HT-29 (cell line): ENCODE measurements around the gene DYNLT1. TPM values are rescaled to one million over a fixed set of nuclear protein-coding genes. Genes with fewer than 3 reads are reported as not detected.
"Not testable (repeated sequence)": the region's sequence is repeated elsewhere in the genome, so short reads cannot be mapped to it uniquely, and the experiment has no call there.

Source experiments
- DNase-seq: peaks from one replicate; pipeline ENCODE4 v3.0.0-alpha.2; 2015; ENCODE audit warnings: low spot score
- total RNA-seq: library from RNA; depleted of rRNA; stranded (reverse); fragments of >200 nt; shearing (Covaris generic); gene quantifications from 2 replicates; pipeline ENCODE4 v1.2.3, GENCODE V29; 2014

The DYNLT1 gene
- total RNA-seq, 1 experiment from 2014 or later, result 54.7 TPM

DNA sequence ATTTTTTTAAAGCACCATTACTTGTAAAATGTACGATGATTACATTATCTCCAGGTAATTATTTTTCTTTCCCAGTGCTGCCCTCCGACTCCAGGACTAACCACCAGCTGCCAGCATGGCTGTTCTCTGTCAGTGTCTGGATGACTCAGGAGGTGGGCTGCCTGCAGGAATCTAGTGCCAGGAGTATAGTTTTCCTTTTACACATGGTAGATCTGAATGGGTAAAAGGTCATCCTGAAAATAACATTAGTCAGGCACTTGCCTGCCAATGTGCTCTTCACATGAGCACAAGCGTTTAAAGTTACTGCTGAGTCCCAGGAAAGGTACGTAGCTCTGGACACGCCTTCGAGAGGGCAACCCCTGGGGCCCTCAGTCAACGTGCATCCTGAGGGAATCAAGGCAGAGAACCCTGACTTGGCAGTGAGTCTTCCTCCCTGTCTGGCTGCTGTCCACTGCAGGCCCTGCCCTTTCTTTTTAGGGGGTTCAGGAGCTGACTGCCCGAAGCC is 2.4 kb downstream of the DYNLT1 start:
- DNase-seq, result no peak

DNA sequence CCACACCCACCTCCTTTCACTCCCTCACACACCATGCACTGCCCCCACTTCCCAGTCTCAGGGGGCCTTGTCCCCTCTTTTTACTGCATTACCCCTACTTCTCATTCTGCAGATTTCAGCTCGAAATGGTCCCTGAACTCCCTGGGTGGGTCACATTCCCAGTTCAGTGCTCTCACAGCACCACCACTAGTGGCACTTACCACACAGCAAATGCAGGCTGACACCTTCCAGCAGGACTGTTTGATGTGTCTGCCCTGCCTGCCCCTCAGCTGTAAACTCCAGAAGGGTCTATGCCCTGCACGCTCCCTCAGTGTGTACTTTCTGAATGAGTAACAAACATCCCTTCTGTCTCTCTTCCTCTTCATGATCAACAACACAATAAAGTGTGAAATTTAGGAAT is 4.0 kb downstream of the DYNLT1 start:
- DNase-seq, result no peak

DNA sequence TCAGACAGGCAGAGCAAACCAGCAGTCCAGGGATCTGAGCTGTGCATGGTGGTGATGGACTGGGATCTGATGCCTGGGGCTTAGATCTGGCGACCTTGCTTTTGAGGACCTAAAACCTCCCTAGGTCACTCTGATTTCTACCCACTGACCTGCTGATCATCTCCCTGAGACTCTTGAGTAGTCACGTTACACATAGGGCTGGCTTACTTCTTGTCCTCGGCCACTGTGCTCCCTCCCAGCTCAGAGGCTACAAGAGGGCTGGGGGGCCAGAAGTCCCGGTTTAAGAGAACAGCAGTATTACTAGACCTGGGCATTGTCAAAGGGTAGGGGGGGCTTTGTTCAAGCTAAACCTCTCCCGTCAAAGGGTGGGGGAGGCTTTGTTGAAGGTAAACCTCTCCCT is 5.5 kb downstream of the DYNLT1 start:
- no peak for DNase-seq

DNA sequence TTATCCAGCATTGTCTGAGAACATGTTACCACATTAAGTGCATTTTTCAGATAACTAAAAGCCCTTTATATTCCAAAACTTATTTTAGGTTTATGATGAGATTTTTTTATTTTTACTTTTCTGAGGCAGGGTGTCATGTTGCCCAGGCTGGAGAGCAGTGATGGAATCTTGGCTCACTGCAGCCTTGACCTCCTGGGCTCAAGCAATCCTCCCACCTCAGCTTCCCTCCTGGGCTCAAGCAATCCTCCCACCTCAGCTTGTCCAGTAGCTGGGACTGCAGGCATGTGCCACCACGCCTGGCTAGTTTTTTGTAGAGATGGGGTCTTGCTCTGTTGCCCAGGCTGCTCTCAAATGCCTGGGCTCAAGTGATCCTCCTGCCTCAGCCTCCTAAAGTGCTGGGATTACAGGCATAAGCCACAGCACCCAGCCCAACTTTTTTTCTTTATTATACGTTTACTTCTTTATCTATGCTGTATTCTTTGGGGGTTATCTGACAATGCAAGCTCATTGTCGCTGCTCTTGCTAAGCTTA is 6.2 kb downstream of the DYNLT1 start:
- DNase-seq, result no peak

DNA sequence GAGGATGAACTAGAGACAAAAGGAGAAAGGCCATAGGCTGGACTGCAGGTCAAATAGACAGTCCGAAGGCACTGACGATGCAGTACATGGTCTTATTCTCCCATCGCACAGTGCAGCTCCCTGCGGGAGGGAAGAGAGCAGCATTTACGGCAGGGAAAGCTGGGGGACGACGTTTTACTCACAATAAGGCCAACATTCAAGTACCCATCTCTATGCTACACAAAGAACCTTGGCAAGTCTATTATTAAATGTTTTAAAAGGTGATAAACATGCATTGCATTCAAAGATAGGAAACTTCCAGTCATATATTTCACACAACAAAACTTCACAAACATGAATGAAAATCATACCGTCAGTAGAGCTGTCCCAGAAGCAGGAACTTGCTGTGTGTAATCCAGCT is 7.8 kb downstream of the DYNLT1 start:
- no peak for DNase-seq

DNA sequence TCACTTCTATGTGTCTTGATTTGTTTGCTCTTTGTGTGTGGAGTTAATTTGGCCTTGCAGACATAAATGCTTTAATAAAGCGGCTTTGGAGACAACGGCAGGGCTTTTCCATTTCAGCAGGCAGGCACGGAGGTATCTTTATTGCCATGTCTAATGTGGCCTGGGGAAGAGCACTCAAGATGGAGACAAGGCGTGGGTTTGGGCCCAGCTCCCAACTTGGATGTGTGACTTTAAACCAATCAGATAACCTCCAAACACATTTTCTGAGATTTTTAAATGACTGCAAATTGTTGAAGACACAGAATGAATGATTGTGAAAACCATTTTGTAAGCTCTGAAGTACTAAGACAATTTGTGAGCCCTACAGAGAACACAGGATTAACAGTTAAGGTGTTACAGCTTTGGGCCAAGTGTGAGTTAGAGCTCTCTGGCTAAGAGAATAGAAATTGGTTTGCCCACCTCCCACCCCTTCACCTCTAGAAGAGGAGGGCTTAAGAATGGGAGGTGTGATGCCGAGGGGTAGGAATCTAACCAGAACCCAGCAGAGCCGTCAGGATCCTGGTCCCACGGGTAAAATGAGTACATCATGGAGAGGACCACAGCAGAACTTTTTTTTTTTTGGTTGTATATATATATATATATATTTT is 9.0 kb downstream of the DYNLT1 start:
- DNase-seq, result no peak

DNA sequence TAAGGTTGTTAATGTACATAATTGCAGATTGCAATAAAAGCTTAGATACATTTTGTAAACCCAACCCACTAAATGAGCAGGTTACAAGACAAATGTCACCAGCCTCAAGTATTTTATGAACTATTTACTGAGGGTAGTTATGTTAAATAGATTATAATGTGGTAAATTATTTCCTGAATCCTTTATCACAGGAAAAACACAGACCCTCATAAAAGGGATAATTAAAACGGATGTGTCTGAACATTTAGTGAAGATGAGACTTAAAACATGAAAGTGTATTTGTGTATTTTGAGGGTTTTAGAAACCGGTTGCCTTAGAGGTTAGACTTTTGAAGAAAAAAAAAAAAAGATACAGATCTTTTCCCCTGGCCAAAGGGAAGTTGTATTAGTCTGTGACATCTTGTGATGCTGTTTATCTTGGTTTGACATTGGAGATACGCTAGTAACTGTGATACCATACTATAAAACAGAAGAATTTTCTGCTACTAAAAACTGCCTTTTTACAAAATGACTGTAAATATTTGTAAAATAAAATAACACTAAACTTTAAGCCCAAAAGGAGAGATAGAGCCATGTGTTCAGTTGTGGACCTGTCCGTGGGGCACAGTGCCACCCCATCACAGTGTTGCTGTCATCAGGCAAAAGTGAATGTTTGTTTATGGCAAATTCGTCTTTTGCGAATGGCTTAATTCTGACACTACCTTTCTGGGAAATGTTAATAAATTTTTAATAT is 9.7 kb downstream of the DYNLT1 start:
- no peak for DNase-seq

DNA sequence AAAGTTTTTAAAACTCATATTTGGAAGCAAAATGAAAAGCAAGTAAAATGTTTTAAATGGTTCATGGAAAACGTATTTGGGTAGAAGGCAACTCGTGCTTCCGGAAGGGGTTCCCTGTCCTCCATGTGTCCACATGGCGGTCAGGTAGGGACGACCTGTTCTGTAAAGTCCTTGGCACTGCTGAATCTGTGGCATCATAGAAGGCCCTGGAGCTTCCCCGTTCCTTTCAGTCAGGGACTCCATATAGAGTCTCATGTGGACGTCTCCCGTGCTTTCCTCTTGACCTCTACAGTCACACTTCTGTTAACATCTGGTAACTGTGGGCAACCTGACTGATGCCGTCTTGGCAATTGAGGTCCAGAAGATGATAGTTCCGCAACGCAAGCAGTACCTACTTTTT is 11.4 kb downstream of the DYNLT1 start:
- no peak for DNase-seq

DNA sequence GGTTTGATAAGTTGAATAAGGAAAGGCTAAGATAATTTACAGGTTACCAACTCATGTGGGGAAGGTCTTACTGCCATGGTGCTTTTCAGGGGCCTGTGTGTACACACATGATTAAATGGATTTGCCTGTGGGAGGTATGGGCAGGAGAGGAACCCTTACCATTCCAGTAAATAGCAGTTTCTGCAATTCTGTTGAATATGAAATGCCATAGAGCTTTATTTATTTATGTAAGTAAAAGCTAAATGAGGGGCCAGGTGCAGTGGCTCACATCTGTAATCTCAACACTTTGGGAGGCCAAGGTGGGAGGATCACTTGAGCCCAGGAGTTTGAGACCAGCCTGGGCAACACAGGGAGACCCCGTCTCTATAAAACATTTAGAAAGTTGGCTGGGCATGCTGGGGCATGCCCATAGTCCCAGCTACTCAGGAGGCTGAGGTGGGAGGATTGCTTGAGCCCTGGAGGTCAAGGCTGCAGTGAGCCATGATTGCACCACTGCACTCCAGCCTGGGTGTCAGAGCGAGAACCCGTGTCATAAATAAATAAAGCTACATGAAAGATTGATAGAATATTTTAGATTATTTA is 11.9 kb downstream of the DYNLT1 start:
- not testable (repeated sequence) for DNase-seq

DNA sequence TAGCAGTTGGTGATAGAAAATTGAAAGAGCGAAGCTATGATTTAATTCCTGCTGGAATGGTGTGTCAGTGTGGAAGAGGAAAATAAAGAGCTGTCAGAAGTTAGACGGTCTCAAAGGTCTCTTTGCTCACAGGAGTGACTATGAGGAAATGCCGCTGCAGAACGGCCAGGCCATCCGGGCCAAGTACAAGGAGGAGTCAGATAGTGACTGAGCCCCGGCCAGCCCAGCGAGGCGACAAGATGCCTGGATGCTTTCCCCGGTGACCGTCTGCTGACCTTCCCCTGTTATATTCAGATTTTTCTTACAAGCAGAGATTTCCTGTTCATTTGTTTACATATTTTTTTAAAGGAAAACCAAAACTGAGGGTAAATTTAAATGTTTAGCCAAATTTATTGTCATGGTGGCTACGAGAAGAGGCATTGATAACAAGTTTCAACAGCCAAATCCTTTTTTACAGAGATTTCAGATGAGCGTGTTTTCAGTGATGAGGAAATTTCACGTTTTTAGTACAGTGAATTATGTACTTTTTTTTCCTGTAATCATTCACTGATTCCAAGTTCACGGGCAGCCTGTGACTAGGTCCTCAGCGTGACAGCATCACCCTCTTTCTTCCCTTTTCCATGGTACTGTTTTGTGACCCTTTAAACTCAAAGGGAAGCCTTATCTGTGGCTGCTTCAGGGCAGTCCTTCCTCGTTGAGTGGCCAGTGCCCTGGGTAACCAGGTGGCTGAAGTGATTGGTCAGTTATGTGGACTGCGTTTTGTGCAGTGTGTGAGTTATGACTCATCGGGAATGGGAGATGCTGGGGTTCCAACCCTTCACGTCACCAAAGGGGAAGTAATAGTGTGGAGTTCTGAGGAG is 12.6 kb downstream of the DYNLT1 start:
- DNase-seq, result peak; percentile 87

DNA sequence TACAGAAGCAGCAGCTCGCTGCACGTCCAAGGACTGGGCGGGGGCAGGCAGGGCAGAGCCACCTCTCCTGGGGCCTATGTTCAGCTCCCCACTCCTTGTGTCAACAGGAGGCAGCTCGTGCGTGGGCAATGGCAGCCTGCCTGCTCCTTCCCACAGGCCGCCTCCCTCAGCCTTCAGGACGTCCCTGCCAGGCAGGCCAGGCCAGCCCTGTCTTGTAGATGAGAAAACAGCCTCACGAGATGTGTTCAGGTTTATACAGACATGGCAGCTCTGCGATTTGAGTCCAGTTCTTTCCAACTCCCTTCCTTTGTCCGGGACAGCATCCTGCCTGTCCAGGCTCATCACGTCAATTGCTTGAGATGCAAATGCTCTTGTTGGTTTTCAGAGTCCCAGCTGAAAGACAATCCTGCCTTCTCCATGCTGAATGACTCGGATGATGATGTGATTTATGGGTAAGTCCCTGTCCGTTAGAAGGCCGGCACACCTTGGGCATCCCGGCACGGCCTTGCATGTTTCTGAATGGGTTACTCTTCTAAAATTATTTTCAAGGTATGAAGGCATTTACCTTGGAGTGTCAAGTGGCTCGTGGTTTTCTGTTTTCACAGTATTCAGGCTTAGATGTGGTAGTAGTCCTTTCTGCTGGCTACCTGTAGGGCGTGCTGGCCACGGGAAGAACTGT is 13.5 kb downstream of the DYNLT1 start:
- peak; percentile 29 for DNase-seq

DNA sequence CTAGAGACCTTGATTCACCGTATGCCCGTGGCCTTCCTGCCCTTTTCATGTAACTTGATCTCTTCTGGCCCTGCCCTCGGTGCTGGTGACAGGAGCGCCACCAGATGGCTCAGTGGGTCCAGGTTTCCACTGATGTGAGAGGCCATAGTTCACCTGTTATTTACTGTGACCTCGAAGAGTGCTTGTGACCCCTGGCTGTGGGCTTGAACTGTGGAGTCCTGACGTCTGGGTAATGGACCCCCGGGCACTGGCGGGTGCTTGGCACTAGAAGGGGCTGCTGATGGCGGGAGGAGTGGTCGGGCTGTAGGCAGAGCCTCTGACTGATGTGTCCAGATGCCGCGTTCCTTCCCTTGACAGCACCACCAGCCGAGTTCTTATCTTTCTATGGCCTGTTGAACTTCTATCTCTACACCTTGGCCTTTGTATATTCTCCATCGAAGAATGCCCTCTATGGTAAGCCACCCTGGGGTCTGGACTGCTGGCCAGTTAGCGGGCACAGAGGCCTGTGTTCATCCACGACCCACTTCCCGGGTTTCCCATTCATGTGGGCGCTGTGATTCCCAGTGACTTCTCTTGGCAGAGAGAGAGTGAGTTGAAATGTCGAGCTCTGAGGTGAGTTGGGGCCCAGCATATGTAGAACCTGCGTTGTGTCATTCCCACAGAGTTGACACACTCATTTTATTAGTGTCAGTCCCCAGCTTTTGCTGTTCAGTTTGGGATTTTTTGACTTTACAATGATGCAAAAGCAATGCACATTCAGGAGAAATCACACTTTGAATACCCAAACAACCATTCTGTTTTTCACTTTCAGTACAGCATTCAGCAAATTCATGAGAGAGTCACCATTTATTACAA is 14.9 kb downstream of the DYNLT1 start:
- DNase-seq, result no peak

DNA sequence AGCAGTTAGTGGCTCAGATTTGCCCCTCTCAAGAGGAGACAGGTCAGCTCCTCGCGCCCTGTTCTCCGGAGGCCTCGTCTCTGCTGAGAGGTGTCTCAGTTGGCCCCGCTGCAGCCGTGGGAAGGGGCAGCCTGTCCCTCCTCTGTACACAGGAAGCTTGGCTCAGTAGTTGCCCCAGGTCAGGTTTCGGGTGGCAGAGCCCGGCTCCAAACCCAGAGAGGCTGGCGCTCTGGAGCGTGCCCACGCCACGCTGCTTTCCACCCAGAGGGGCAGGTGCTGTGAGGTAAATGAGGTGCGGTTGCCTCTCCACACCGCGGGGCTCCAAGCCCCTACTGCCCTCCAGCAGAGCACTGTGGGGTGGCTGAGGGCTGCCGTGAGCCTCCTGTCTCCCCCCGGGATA is 16.0 kb downstream of the DYNLT1 start:
- no peak for DNase-seq

DNA sequence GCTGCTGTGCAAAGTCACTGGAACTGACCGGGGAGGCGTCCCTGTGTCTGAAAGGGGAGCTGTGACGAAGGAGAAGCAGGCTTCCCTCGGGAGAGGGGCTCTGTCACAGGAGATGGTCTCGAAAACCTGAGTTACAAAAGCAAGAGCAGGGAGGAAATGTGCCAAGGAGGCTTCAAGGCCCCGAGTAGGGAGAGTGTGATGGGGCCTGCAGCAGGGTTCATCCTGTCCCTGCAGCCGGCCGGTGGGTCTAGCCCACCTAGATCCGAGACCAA is 16.7 kb downstream of the DYNLT1 start:
- DNase-seq, result no peak

DNA sequence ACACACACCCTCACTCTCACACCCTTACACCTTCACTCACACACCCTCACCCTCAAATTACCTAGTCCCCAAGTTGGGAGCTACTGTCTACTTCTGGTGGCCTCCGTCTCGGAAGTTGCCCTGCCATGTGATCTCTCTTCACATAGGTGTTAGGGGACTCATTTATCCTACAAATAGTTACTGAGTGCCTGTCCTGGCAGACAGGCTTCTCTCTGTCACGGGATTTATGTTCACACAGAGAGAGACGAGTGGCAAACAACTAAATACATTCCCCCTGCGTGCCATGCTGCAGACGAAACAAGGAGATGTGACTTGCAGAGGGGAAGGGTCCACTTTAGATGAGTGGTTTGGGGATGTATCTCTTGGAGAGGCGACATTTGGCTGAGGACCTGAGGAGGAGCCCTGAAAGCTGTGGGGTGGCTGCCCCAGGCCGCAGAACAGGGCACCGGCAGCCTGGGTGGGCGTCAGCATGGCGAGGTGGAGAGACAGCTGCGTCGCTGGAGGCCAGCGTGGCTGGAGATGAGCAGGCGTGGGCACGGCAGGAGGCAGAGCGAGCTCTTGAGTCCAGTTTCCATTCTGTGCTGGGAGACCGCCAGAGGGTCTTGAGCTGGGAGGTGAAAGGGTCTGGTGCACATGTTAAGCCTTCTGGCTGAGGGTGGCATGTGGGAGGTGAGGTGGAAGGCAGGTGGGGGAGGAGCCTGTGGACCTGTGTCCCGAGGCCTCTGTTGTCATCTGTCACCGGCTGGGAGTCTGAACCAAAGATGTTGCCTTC is 17.2 kb downstream of the DYNLT1 start:
- no peak for DNase-seq

DNA sequence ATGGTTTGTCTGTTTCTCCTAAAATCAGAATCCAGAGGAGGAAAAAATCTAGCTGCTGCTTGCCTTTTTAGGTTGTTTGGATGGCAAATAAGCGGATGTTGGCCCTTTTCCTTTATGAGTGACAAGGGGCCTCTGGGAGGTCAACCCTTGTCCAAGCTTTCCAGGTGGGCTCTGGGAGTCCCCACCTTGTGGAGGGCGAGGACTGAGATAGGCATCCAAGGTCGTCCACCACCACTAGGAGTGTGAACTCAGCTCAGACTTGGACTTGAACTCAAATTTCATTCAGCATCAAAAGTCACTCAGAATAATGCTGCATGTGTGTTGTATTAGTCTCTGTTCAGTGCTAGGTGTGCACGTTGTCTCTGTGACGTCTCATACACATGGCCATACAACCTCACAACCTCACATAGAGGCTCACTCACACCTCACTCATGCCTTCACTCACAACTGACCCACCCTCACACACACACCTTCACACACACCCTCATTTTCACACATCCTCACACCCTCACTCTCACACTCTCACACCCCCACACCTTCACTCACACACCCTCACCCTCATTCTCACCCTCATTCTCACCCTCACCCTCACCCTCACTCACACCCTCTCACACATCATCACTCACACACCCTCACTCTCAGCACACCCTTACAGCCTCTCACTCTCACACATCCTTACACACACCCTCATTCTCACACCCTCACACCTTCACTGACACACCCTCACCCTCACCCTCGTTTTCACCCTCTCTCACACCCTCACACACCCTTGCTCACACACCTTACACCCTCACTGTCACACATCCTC is 18.0 kb downstream of the DYNLT1 start:
- no peak for DNase-seq

DNA sequence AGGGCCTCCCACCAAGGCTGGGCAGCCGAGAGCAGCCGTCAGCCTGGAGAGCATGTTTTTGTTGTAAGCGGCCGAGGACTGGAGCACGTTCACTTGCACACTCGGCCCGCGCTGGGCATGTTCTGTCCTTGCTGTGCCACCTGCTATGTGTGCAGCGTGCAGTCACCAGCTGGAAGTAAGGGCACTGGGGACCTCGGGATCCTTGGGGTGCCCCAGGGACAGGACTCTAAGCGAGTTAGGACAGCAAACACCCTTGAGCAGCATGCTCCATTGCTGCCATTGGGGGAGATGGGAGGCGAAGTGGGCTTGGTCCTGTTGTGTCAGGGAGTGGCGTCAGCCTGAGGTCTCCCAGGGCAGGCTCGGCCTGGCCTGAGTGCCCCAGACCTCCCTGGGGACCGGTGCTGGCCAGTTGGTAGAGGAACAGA is 18.6 kb downstream of the DYNLT1 start:
- no peak for DNase-seq
